M059J (cell line): ENCODE measurements around the gene CABCOCO1. TPM values are rescaled to one million over a fixed set of nuclear protein-coding genes. Genes with fewer than 3 reads are reported as not detected.

Source experiments
- DNase-seq: peaks from one replicate; pipeline ENCODE4 v3.0.0-alpha.2; 2012; ENCODE audit warnings: low read depth
- total RNA-seq: library from RNA; depleted of rRNA; stranded (reverse); fragments of >200 nt; shearing (Covaris generic); gene quantifications from 2 replicates; pipeline ENCODE4 v1.2.3, GENCODE V29; 2014

CABCOCO1 gene
- total RNA-seq, 1 experiment from 2014 or later = 3.6 TPM

- peak; percentile 71 for DNase-seq
Measured at GRCh38 chr10:61754587-61755550, 92.1 kb downstream of the CABCOCO1 start.

GRCh38 chr10:61757001-61757400 is 94.3 kb downstream of the CABCOCO1 start:
- no peak for DNase-seq

GRCh38 chr10:61757525-61758397 is 95.0 kb downstream of the CABCOCO1 start:
- peak; percentile 96 for DNase-seq

- peak; percentile 86 for DNase-seq
Measured at GRCh38 chr10:61758433-61758832, 95.7 kb downstream of the CABCOCO1 start.

- no peak for DNase-seq
Measured at GRCh38 chr10:61759751-61760150, 97.0 kb downstream of the CABCOCO1 start.

GRCh38 chr10:61760943-61761824 is 98.5 kb downstream of the CABCOCO1 start:
- DNase-seq = peak; percentile 95

GRCh38 chr10:61761825-61762217 is 99.1 kb downstream of the CABCOCO1 start:
- DNase-seq = no peak

- DNase-seq = peak; percentile 61
Measured at GRCh38 chr10:61763778-61764177, 101.0 kb downstream of the CABCOCO1 start.

- DNase-seq = no peak
Measured at GRCh38 chr10:61764486-61764885, 101.8 kb downstream of the CABCOCO1 start.

- no peak for DNase-seq
Measured at GRCh38 chr10:61765176-61766087, 102.7 kb downstream of the CABCOCO1 start.

- DNase-seq = no peak
Measured at GRCh38 chr10:61766927-61767326, 104.2 kb downstream of the CABCOCO1 start.

- DNase-seq = no peak
Measured at GRCh38 chr10:61774031-61774430, 111.3 kb downstream of the CABCOCO1 start.

GRCh38 chr10:61775111-61775510 is 112.4 kb downstream of the CABCOCO1 start:
- no peak for DNase-seq

- DNase-seq = no peak
Measured at GRCh38 chr10:61776615-61777266, 114.0 kb downstream of the CABCOCO1 start.

GRCh38 chr10:61778137-61778536 is 115.4 kb downstream of the CABCOCO1 start:
- no peak for DNase-seq

GRCh38 chr10:61779276-61779675 is 116.5 kb downstream of the CABCOCO1 start:
- DNase-seq = no peak

GRCh38 chr10:61779950-61780659 is 117.4 kb downstream of the CABCOCO1 start:
- DNase-seq = peak; percentile 98

GRCh38 chr10:61780732-61781131 is 118.0 kb downstream of the CABCOCO1 start:
- DNase-seq = no peak

GRCh38 chr10:61781969-61782403 is 119.3 kb downstream of the CABCOCO1 start:
- DNase-seq = peak; percentile 85
